H1 (cell line): ENCODE measurements around the gene ZNF592.

Experiments
- BRCA1 ChIP-seq: IDR thresholded peaks from 2 replicates; pipeline ENCODE4 v1.6.1; 2012; ENCODE audit warnings: low read depth, low read length, improper control_type of control experiment
- CHD2 ChIP-seq: IDR thresholded peaks from 2 replicates; pipeline ENCODE4 v1.6.1; 2012; ENCODE audit warnings: low read length, improper control_type of control experiment
- POLR2A ChIP-seq, 2 experiments: IDR thresholded peaks; 1 replicate in 1 of 2; 2 replicates in 1 of 2; pipeline ENCODE4 v1.6.1; 2011; ENCODE audit warnings: low read depth in 2 of 2, low read length in 2 of 2, mild to moderate bottlenecking in 2 of 2; ENCODE audit errors: control extremely low read depth in 1 of 2
- POLR2AphosphoS5 ChIP-seq: IDR thresholded peaks from 2 replicates; pipeline ENCODE4 v1.6.1; 2011; ENCODE audit warnings: low read depth, low read length
- RAD21 ChIP-seq, 2 experiments: IDR thresholded peaks in 1 of 2; conservative IDR thresholded peaks in 1 of 2; 2 replicates each; pipeline ENCODE4 v1.6.1; 2011; ENCODE audit warnings: low read depth in 2 of 2, low read length in 2 of 2, improper control_type of control experiment in 1 of 2, inconsistent platforms in 1 of 2, mild to moderate bottlenecking in 1 of 2, moderate library complexity in 1 of 2
- SIRT6 ChIP-seq: IDR thresholded peaks from one replicate; pipeline ENCODE4 v1.7.1; 2012; ENCODE audit warnings: low read length, inconsistent platforms
- SP4 ChIP-seq: IDR thresholded peaks from 2 replicates; pipeline ENCODE4 v1.6.1; 2012; ENCODE audit warnings: low read length, inconsistent platforms
- ZNF274 ChIP-seq: IDR thresholded peaks from 2 replicates; pipeline ENCODE4 v1.7.0; 2012; ENCODE audit warnings: low read length, borderline replicate concordance; ENCODE audit errors: extremely low read depth
- TF ChIP-seq, protein P1 (sequence below), 3 experiments: IDR thresholded peaks; 1 replicate in 2 of 3; 2 replicates in 1 of 3; pipeline versions ENCODE4 v1.5.1 to v1.6.1; 2011; ENCODE audit warnings: low read length in 3 of 3, mild to moderate bottlenecking in 3 of 3, inconsistent platforms in 2 of 3, low read depth in 1 of 3, moderate library complexity in 1 of 3; ENCODE audit not compliant: insufficient read depth in 1 of 3; ENCODE audit errors: control extremely low read depth in 1 of 3
- TF ChIP-seq, protein P2 (sequence below): IDR thresholded peaks from 2 replicates; pipeline ENCODE4 v1.6.1; 2012; ENCODE audit warnings: inconsistent platforms
- TF ChIP-seq, protein P3 (sequence below): IDR thresholded peaks from 2 replicates; pipeline ENCODE4 v1.6.1; 2011; ENCODE audit warnings: low read depth, mild to moderate bottlenecking, low read length; ENCODE audit not compliant: insufficient read depth

DNA sequence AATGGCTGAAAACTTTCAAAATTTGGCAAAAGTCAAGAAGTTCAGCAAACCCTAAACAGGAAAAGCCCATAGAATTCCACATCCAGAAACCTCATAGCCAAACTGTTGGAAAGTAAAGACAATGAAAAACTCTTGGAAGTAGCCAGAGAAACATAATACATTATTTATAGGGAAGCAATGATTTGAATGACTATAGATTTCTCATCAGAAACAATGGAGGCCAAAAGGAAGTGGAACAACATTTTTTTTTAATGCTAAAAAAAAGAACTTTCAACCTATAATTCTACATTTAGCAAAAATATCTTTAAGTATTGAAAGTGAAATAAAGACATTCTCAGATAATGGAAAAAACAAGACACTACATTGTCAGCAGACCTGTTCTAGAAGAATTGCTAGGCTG lies 99.0 kb downstream of the ZNF592 start:
- TF ChIP-seq BRCA1 (no peak), CHD2 (no peak), ZNF274 (no peak), POLR2AphosphoS5 (no peak), SP4 (no peak), SIRT6 (no peak), POLR2A (IDR thresholded peaks at IDR 0.05; ENCODE audit: control extremely low read depth in 1 of 2, low read depth in 2 of 2, low read length in 2 of 2) (no peak), RAD21 (IDR thresholded peaks at IDR 0.05 in 1 of 2, conservative IDR thresholded peaks at IDR 0.05 in 1 of 2; ENCODE audit: low read depth in 2 of 2, low read length in 2 of 2) (no peak)
- TF ChIP-seq, protein P1, sequence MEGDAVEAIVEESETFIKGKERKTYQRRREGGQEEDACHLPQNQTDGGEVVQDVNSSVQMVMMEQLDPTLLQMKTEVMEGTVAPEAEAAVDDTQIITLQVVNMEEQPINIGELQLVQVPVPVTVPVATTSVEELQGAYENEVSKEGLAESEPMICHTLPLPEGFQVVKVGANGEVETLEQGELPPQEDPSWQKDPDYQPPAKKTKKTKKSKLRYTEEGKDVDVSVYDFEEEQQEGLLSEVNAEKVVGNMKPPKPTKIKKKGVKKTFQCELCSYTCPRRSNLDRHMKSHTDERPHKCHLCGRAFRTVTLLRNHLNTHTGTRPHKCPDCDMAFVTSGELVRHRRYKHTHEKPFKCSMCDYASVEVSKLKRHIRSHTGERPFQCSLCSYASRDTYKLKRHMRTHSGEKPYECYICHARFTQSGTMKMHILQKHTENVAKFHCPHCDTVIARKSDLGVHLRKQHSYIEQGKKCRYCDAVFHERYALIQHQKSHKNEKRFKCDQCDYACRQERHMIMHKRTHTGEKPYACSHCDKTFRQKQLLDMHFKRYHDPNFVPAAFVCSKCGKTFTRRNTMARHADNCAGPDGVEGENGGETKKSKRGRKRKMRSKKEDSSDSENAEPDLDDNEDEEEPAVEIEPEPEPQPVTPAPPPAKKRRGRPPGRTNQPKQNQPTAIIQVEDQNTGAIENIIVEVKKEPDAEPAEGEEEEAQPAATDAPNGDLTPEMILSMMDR (IDR thresholded peaks at IDR 0.05; ENCODE audit: control extremely low read depth in 1 of 3, insufficient read depth in 1 of 3, low read depth in 1 of 3, low read length in 3 of 3), result no peak
- TF ChIP-seq, protein P2, sequence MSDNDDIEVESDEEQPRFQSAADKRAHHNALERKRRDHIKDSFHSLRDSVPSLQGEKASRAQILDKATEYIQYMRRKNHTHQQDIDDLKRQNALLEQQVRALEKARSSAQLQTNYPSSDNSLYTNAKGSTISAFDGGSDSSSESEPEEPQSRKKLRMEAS, result no peak
- TF ChIP-seq, protein P3, sequence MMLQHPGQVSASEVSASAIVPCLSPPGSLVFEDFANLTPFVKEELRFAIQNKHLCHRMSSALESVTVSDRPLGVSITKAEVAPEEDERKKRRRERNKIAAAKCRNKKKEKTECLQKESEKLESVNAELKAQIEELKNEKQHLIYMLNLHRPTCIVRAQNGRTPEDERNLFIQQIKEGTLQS, result no peak
